Loucy (cell line): ENCODE data around the gene CELSR2.

Source experiments
- H2AFZ ChIP-seq: fragments of 200-600 bp; sonication (generic); 2 replicates; pipeline ENCODE4 v1.6.0; 2016; ENCODE audit warnings: antibody characterized with exemption, mild to moderate bottlenecking, low read length, moderate library complexity
- H3F3A ChIP-seq: fragments of 200-600 bp; 2 replicates; pipeline ENCODE4 v1.6.0; 2016; ENCODE audit warnings: antibody characterized with exemption, low read depth, mild to moderate bottlenecking
- H3K27me3 ChIP-seq: fragments of 200-600 bp; sonication (generic); 2 replicates; pipeline ENCODE4 v1.6.1; 2014; ENCODE audit warnings: low read length, mild to moderate bottlenecking; ENCODE audit not compliant: insufficient read depth, poor library complexity, severe bottlenecking
- H3K36me3 ChIP-seq: fragments of 200-600 bp; sonication (generic); 2 replicates; pipeline ENCODE4 v1.6.1; 2016; ENCODE audit warnings: low read length; ENCODE audit not compliant: insufficient read depth
- H3K4me1 ChIP-seq: fragments of 200-600 bp; sonication (generic); 2 replicates; pipeline ENCODE4 v1.5.1; 2014; ENCODE audit warnings: low read length, mild to moderate bottlenecking; ENCODE audit not compliant: insufficient read depth, poor library complexity, severe bottlenecking
- H3K4me2 ChIP-seq: fragments of 200-600 bp; sonication (generic); 2 replicates; pipeline ENCODE4 v1.6.0; 2014; ENCODE audit warnings: antibody characterized with exemption, low read length, low read depth, mild to moderate bottlenecking; ENCODE audit not compliant: poor library complexity, severe bottlenecking
- H3K4me3 ChIP-seq: fragments of 200-600 bp; sonication (generic); 2 replicates; pipeline ENCODE4 v1.5.1; 2014; ENCODE audit warnings: low read length, mild to moderate bottlenecking, mixed read lengths; ENCODE audit not compliant: poor library complexity, severe bottlenecking
- H3K79me2 ChIP-seq: fragments of 200-600 bp; sonication (generic); 2 replicates; pipeline ENCODE4 v1.6.1; 2014; ENCODE audit warnings: low read length; ENCODE audit not compliant: insufficient read depth
- H3K9ac ChIP-seq: fragments of 200-600 bp; sonication (generic); 2 replicates; pipeline ENCODE4 v1.6.0; 2014; ENCODE audit warnings: mild to moderate bottlenecking, low read depth, low read length, moderate library complexity; ENCODE audit not compliant: poor library complexity, severe bottlenecking
- H3K9me2 ChIP-seq: fragments of 200-600 bp; sonication (generic); replicated peaks from 2 replicates; pipeline ENCODE4 v1.6.1; 2016; ENCODE audit warnings: low read depth, low read length, mixed read lengths
- H3K9me3 ChIP-seq: fragments of 200-600 bp; sonication (generic); 2 replicates; pipeline ENCODE4 v1.6.1; 2014; ENCODE audit warnings: mild to moderate bottlenecking, antibody characterized with exemption, low read length, low read depth; ENCODE audit not compliant: insufficient read depth
- H4K20me1 ChIP-seq: fragments of 200-600 bp; sonication (generic); 2 replicates; pipeline ENCODE4 v1.6.0; 2014; ENCODE audit warnings: antibody characterized with exemption, low read length, mild to moderate bottlenecking; ENCODE audit not compliant: insufficient read depth, poor library complexity, severe bottlenecking
- CTCF ChIP-seq: fragments of 200-600 bp; sonication (generic); conservative IDR thresholded peaks from 2 replicates; pipeline ENCODE4 v1.5.1; 2014; ENCODE audit warnings: mild to moderate bottlenecking, antibody characterized with exemption, low read length
- EZH2phosphoT487 ChIP-seq: fragments of 200-600 bp; IDR thresholded peaks from 2 replicates; pipeline ENCODE4 v1.6.1; 2018; ENCODE audit warnings: antibody characterized with exemption, mild to moderate bottlenecking, moderate library complexity, borderline replicate concordance

CELSR2 gene

GRCh38 chr1:109213345-109213823 is 36.0 kb upstream of the CELSR2 start:
- Histone ChIP-seq H3K4me2 (peak overlapping the region; percentile 82), H3K4me1 (peaks cover 16% of the 10 kb centered on the region), H3K9me2 (no peaks in the 10 kb centered on the region), H3K9ac (peak overlapping the region; percentile 80), H3K9me3 (no peaks in the 10 kb centered on the region), H3K27me3 (peaks cover 25% of the 10 kb centered on the region), H3K79me2 (peaks cover 39% of the 10 kb centered on the region), H3K36me3 (no peaks in the 10 kb centered on the region), H3F3A (no peaks in the 10 kb centered on the region), H3K4me3 (peak overlapping the region; percentile 91), H2AFZ (peak overlapping the region; percentile 71), H4K20me1 (peaks cover 27% of the 10 kb centered on the region)
- no peak for TF ChIP-seq EZH2phosphoT487
- no peak for TF ChIP-seq CTCF

GRCh38 chr1:109213824-109214693 is 35.3 kb upstream of the CELSR2 start, which contains the start of gene SARS1:
Gene SARS1, plus strand, starts transcription at chr1:109213918. Its CDS starts 75 bp downstream, at chr1:109213993.
- H3K27me3 ChIP-seq = peaks cover 18% of the 10 kb centered on the region
- peak within 1 kb of the TSS; percentile 80 for H3K9ac ChIP-seq
- H3K9me2 ChIP-seq = no peaks in the 10 kb centered on the region
- TF ChIP-seq CTCF (no peak), EZH2phosphoT487 (no peak)
- H2AFZ ChIP-seq = peak within 1 kb of the TSS; percentile 92
- H3K79me2 ChIP-seq = peaks cover 43% of the 10 kb centered on the region
- peaks cover 29% of the 10 kb centered on the region for H4K20me1 ChIP-seq
- H3K4me1 ChIP-seq = peaks cover 16% of the 10 kb centered on the region
- H3K4me3 ChIP-seq = peak within 1 kb of the TSS; percentile 91
- H3F3A ChIP-seq = no peaks in the 10 kb centered on the region
- peak within 1 kb of the TSS; percentile 82 for H3K4me2 ChIP-seq
- H3K36me3 ChIP-seq = no peaks in the 10 kb centered on the region
- no peaks in the 10 kb centered on the region for H3K9me3 ChIP-seq

- no peak for TF ChIP-seq CTCF
- TF ChIP-seq EZH2phosphoT487 = no peak
- peak overlapping the region; percentile 91 for H3K4me3 ChIP-seq
- no peaks in the 10 kb centered on the region for H3K36me3 ChIP-seq
- H4K20me1 ChIP-seq = peaks cover 34% of the 10 kb centered on the region
- H3F3A ChIP-seq = no peaks in the 10 kb centered on the region
- peak overlapping the region; percentile 82 for H3K4me2 ChIP-seq
- H3K27me3 ChIP-seq = peaks cover 9% of the 10 kb centered on the region
- H3K4me1 ChIP-seq = peaks cover 16% of the 10 kb centered on the region
- no peak overlapping the region; the same call in 1 of the 2 replicates for H2AFZ ChIP-seq
- H3K9ac ChIP-seq = peak overlapping the region; percentile 80
- no peaks in the 10 kb centered on the region for H3K9me2 ChIP-seq
- H3K79me2 ChIP-seq = peaks cover 50% of the 10 kb centered on the region
- H3K9me3 ChIP-seq = no peaks in the 10 kb centered on the region
Observed at GRCh38 chr1:109214695-109215623, 34.4 kb upstream of the CELSR2 start.
